ENCODE measurements around the gene MCC. TPM values are rescaled to one million over a fixed set of nuclear protein-coding genes. Genes with fewer than 3 reads are reported as not detected.

The MCC gene
- total RNA-seq, 2 experiments from 2014 or later: 0.25 TPM; not detected in 1

DNA sequence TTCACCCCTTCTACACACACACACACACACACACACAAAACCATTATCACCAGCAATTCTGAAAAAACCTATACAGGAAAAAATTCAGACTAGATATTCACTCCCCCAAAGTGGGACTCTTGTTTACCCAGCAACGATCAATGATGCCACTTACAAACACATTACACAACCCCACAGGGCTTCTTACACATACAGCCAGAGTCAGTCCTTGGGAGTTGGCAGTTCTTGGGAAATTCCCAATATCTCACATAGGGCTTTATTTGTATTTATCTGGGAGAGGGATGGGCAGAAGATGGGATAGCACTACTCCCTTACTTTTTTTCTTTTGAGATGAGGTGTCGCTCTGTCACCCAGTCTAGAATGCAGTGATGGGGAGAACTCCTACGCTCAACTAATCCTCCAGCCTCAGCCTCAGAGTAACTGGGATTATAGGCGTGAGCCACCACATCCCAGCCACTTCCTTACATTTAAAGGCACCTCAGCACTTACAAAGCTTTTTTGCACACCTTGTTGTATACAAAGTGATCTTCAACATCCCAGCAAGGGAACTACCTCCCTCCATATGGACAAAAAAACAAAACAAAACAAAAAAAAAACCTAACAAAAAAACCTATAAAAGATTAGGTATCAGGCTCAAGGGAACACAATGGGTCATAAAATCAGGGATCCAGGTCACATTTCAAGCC lies 221.9 kb downstream of the MCC start:
- intact Hi-C loops (cut with micrococcal nuclease; ENCODE audit: unreplicated experiment): no loop called here
- H4K20me1 ChIP-seq (ENCODE audit: insufficient read depth, low read length): no peaks in the 10 kb centered on the region
- no peaks in the 10 kb centered on the region for H3K79me2 ChIP-seq (ENCODE audit: insufficient read depth, low read depth, low read length)
- no peaks in the 10 kb centered on the region for H3K36me3 ChIP-seq (ENCODE audit: insufficient read depth, low read length)
- no peaks in the 10 kb centered on the region for H3K9me2 ChIP-seq (ENCODE audit: insufficient read depth, low read length)
- no peak overlapping the region for H2AFZ ChIP-seq (ENCODE audit: low read length)
- DNase-seq (ENCODE audit: low spot score): no peak
- CTCF ChIA-PET (ENCODE audit: unreplicated experiment): no interaction called here
- no peak overlapping the region for H3K4me3 ChIP-seq (ENCODE audit: low read depth, low read length, poor library complexity, severe bottlenecking)
- TF ChIP-seq, protein P1, sequence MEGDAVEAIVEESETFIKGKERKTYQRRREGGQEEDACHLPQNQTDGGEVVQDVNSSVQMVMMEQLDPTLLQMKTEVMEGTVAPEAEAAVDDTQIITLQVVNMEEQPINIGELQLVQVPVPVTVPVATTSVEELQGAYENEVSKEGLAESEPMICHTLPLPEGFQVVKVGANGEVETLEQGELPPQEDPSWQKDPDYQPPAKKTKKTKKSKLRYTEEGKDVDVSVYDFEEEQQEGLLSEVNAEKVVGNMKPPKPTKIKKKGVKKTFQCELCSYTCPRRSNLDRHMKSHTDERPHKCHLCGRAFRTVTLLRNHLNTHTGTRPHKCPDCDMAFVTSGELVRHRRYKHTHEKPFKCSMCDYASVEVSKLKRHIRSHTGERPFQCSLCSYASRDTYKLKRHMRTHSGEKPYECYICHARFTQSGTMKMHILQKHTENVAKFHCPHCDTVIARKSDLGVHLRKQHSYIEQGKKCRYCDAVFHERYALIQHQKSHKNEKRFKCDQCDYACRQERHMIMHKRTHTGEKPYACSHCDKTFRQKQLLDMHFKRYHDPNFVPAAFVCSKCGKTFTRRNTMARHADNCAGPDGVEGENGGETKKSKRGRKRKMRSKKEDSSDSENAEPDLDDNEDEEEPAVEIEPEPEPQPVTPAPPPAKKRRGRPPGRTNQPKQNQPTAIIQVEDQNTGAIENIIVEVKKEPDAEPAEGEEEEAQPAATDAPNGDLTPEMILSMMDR (conservative IDR thresholded peaks at IDR 0.05; ENCODE audit: low read length): no peak
- TF ChIP-seq EZH2phosphoT487 (IDR thresholded peaks at IDR 0.05; ENCODE audit: borderline replicate concordance, low read depth, low read length): no peak
- peaks cover 11% of the 10 kb centered on the region for H3K4me1 ChIP-seq (ENCODE audit: insufficient read depth, low read length, poor library complexity, severe bottlenecking)
- no TSS peak for BruUV-seq (replicated peaks)
- no peaks in the 10 kb centered on the region for H3K9me3 ChIP-seq (ENCODE audit: low read length)
- no peak overlapping the region for H3K27ac ChIP-seq (ENCODE audit: low read depth, low read length, poor library complexity, severe bottlenecking)
- H3K4me2 ChIP-seq (ENCODE audit: low read length): no peak overlapping the region
- POLR2A ChIA-PET: interaction anchor here (0.6 to 1.2 kb wide), 2 partner anchors 9 to 965 kb away, joined by 3 to 4 read pairs; no protein-coding TSS in a partner anchor

DNA sequence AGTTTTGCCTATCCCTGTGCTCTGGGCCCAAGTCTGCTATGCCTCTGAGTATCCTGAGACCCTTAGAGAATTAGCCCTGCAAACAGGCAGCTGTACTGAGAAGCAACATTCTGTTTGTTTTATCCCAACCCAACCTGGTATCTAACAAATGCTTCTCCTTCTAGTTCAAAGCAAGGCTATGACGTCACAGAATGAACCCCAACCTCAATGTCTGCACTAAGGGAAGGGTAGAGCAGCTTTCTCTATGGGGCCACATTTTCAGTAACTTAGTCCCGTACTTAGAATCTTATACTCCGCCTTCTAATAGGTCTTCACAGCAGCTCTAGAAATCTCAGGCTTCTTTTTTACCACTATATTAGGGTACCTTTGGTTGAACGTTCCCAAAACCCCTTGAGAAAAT lies 223.1 kb downstream of the MCC start:
- no peaks in the 10 kb centered on the region for H3K9me3 ChIP-seq (ENCODE audit: low read length)
- H3K36me3 ChIP-seq (ENCODE audit: insufficient read depth, low read length): no peaks in the 10 kb centered on the region
- H3K9me2 ChIP-seq (ENCODE audit: insufficient read depth, low read length): no peaks in the 10 kb centered on the region
- POLR2A ChIA-PET: interaction anchor here (1.5 to 1.9 kb wide), 2 partner anchors 21 to 24 kb away, joined by 4 read pairs; no protein-coding TSS in a partner anchor
- H3K27ac ChIP-seq (ENCODE audit: low read depth, low read length, poor library complexity, severe bottlenecking): no peak overlapping the region
- CTCF ChIA-PET (ENCODE audit: unreplicated experiment): no interaction called here
- peaks cover 11% of the 10 kb centered on the region for H3K4me1 ChIP-seq (ENCODE audit: insufficient read depth, low read length, poor library complexity, severe bottlenecking)
- intact Hi-C loops (cut with micrococcal nuclease; ENCODE audit: unreplicated experiment): no loop called here
- no peak overlapping the region for H3K4me2 ChIP-seq (ENCODE audit: low read length)
- BruUV-seq (replicated peaks): no TSS peak
- no peak for TF ChIP-seq EZH2phosphoT487 (IDR thresholded peaks at IDR 0.05; ENCODE audit: borderline replicate concordance, low read depth, low read length)
- no peaks in the 10 kb centered on the region for H4K20me1 ChIP-seq (ENCODE audit: insufficient read depth, low read length)
- no peak for DNase-seq (ENCODE audit: low spot score)
- no peak overlapping the region for H2AFZ ChIP-seq (ENCODE audit: low read length)
- H3K79me2 ChIP-seq (ENCODE audit: insufficient read depth, low read depth, low read length): no peaks in the 10 kb centered on the region
- no peak overlapping the region for H3K4me3 ChIP-seq (ENCODE audit: low read depth, low read length, poor library complexity, severe bottlenecking)

DNA sequence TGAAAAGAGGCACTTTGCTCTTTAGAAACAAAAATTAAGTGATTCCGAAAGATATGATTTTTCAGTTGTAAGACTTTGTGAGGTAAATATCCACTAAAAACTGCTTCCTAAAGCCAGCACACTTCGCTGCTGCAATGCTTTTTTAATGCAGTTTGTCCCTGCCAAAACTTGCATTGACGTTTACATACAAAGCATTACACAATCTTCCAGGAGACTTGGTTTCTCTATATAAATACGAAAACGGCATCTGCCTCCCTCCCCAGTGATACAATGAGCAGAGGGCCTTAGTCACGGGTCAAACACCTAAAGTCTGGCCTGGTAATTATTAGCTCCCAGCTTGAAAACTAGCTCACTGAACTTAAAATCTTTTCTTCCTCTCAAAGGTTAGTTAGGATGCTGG lies 224.2 kb downstream of the MCC start:
- no peak for DNase-seq (ENCODE audit: low spot score)
- Histone ChIP-seq H3K9me2 (ENCODE audit: insufficient read depth, low read length) (no peaks in the 10 kb centered on the region), H3K36me3 (ENCODE audit: insufficient read depth, low read length) (no peaks in the 10 kb centered on the region), H3K79me2 (ENCODE audit: insufficient read depth, low read depth, low read length) (no peaks in the 10 kb centered on the region), H4K20me1 (ENCODE audit: insufficient read depth, low read length) (no peaks in the 10 kb centered on the region), H3K4me1 (ENCODE audit: insufficient read depth, low read length, poor library complexity, severe bottlenecking) (peaks cover 11% of the 10 kb centered on the region), H3K27ac (ENCODE audit: low read depth, low read length, poor library complexity, severe bottlenecking) (no peak overlapping the region), H3K4me3 (ENCODE audit: low read depth, low read length, poor library complexity, severe bottlenecking) (no peak overlapping the region), H3K4me2 (ENCODE audit: low read length) (no peak overlapping the region), H3K9me3 (ENCODE audit: low read length) (no peaks in the 10 kb centered on the region), H2AFZ (ENCODE audit: low read length) (no peak overlapping the region)
- ChIA-PET POLR2A (interaction anchor here (0.6 to 1.9 kb wide), 11 partner anchors 17 to 962 kb away, joined by 3 to 4 read pairs (median 3); no protein-coding TSS in a partner anchor), CTCF (ENCODE audit: unreplicated experiment) (no interaction called here)
- no TSS peak for BruUV-seq (replicated peaks)
- no peak for TF ChIP-seq EZH2phosphoT487 (IDR thresholded peaks at IDR 0.05; ENCODE audit: borderline replicate concordance, low read depth, low read length)
- TF ChIP-seq, protein P1 (conservative IDR thresholded peaks at IDR 0.05; ENCODE audit: low read length): no peak
- intact Hi-C loops (cut with micrococcal nuclease; ENCODE audit: unreplicated experiment): no loop called here
